Adrenal gland (tissue), 12 donors: Measurements from ENCODE around the gene LHCGR. TPM values are rescaled to one million over a fixed set of nuclear protein-coding genes. Genes with fewer than 3 reads are reported as not detected.

Experiments
- DNase-seq, 7 donors: peaks; one replicate each; pipeline ENCODE4 v3.0.0-alpha.2; 2019 to 2020
- H3K27ac ChIP-seq, 5 donors: fragments of 200-600 bp; sonication (generic) in 4 of 5; 1 replicate in 3 of 5; 2 replicates in 2 of 5; pipeline versions ENCODE4 v1.5.1 to v1.8.0; 2016 to 2020; ENCODE audit warnings: mild to moderate bottlenecking in 1 of 5
- H3K27me3 ChIP-seq: fragments of 200-600 bp; 2 replicates; pipeline ENCODE4 v1.8.0; 2021
- H3K36me3 ChIP-seq, 2 donors: fragments of 200-600 bp; replicated peaks in 1 of 2; 1 replicate in 1 of 2; 2 replicates in 1 of 2; pipeline versions ENCODE4 v1.5.1 to v1.8.0; 2018 to 2022
- H3K4me1 ChIP-seq, 2 donors: fragments of 200-600 bp; replicated peaks in 1 of 2; 1 replicate in 1 of 2; 2 replicates in 1 of 2; pipeline versions ENCODE4 v1.5.1 to v1.8.0; 2018 to 2021
- H3K4me3 ChIP-seq, 4 donors: fragments of 200-600 bp; sonication (generic) in 3 of 4; one replicate each; pipeline ENCODE4 v1.5.1; 2016 to 2018
- H3K9me3 ChIP-seq, 3 donors: fragments of 200-600 bp; sonication (generic) in 1 of 3; replicated peaks in 1 of 3; 1 replicate in 2 of 3; 2 replicates in 1 of 3; pipeline versions ENCODE4 v1.5.1 to v1.8.0; 2016 to 2021
- CTCF ChIP-seq, 6 experiments: fragments of 450-650 bp in 4 of 6; fragments of 200-600 bp in 2 of 6; sonication (generic) in 1 of 6; IDR thresholded peaks; 1 replicate in 5 of 6; 2 replicates in 1 of 6; pipeline versions ENCODE4 v1.5.1 to v1.8.0; 2016 to 2021; ENCODE audit warnings: antibody characterized with exemption in 6 of 6, mild to moderate bottlenecking in 2 of 6, moderate library complexity in 1 of 6
- POLR2A ChIP-seq, 2 donors: fragments of 450-650 bp; IDR thresholded peaks; one replicate each; pipeline ENCODE4 v1.6.1; 2017; ENCODE audit warnings: antibody characterized with exemption in 2 of 2, mild to moderate bottlenecking in 2 of 2, moderate library complexity in 1 of 2
- WGBS, 4 donors: extraction: QIAGEN DNeasy Blood & Tissue Kit in 2 of 4; methylation state at CpG; one replicate each; pipeline versions ENCODE4 v1.1.5 to v1.1.7; 2013 to 2017; 5-methylcytosine and 5-hydroxymethylcytosine counted together
- intact Hi-C, 2 donors: fragments of 100-400 bp; cut with DNase I; formaldehyde crosslinking; loops; one replicate each; pipeline versions ENCODE4 v1.14.1 to v1.15.0; 2022 to 2023
- polyA plus RNA-seq, 3 donors: library from polyadenylated mRNA; stranded (reverse); fragments of 200-250 nt in 2 of 3; fragments of 350-450 nt in 1 of 3; fragmentation: Illumina TruSeq in 1 of 3; extraction: RNeasy Lipid Tissue Mini Kit (QIAGEN cat#74804) in 1 of 3; gene quantifications; one replicate each; pipeline ENCODE4 v1.2.3, GENCODE V29; 2013 to 2014
- total RNA-seq, 9 donors: library from RNA; depleted of rRNA in 4 of 9; stranded (reverse); fragments of >200 nt in 4 of 9; fragments of 120-200 nt in 1 of 9; fragmentation: NEBNext Ultra II Directional in 1 of 9; extraction: Animal tissue kit (Norgen Biotek cat#: 25700) in 1 of 9; gene quantifications; one replicate each; pipeline versions ENCODE4 v1.1.0 to v1.2.4, GENCODE V29; 2013 to 2023
- donor health status: healthy with polysubstance abuse.
- donor health status: Bipolar disorder and iron deficiency.
- donor health status: DM: yes; HTN: yes; CAD: no.
- donor health status: DM: no; HTN: no; CAD: no.
- donor health status: DM: no; HTN: no; CAD: no.
- donor health status: DM: yes; HTN: yes; CAD: no.

Gene LHCGR
- total and polyA plus RNA-seq, 12 donors: 0.14 to 4.3 (median 1.6) TPM; not detected in 3

- no peaks in the 10 kb centered on the region for H3K4me1 ChIP-seq
- H3K27me3 ChIP-seq: no peaks in the 10 kb centered on the region
- TF ChIP-seq CTCF (IDR thresholded peaks at IDR 0.05): no peak
- no peaks in the 10 kb centered on the region for H3K36me3 ChIP-seq
- 71 to 95% (median 80%) methylated on average over 1 of the region's 1 CpG for WGBS, 4 donors
- no peaks in the 10 kb centered on the region for H3K9me3 ChIP-seq
- intact Hi-C loops: no loop called here
- H3K4me3 ChIP-seq: no peak overlapping the region
- no peak for DNase-seq
- no peak overlapping the region for H3K27ac ChIP-seq
These were observed 33.1 kb downstream of the LHCGR start for GRCh38 chr2:48722391-48722790.

- no peak overlapping the region for H3K4me3 ChIP-seq
- no peaks in the 10 kb centered on the region for H3K27me3 ChIP-seq
- no peaks in the 10 kb centered on the region for H3K36me3 ChIP-seq
- no peak overlapping the region for H3K27ac ChIP-seq
- TF ChIP-seq CTCF (IDR thresholded peaks at IDR 0.05) (no peak), POLR2A (IDR thresholded peaks at IDR 0.05) (no peak)
- no peaks in the 10 kb centered on the region for H3K4me1 ChIP-seq
- DNase-seq: no peak
- intact Hi-C loops: no loop called here
- H3K9me3 ChIP-seq: no peaks in the 10 kb centered on the region
- WGBS, 4 donors: 71 to 83% (median 72%) methylated on average over 2 of the region's 2 CpGs
These were observed 34.4 kb downstream of the LHCGR start for GRCh38 chr2:48721158-48721557.

GRCh38 chr2:48719480-48720177 is 35.9 kb downstream of the LHCGR start:
- Histone ChIP-seq H3K27me3 (no peaks in the 10 kb centered on the region), H3K27ac (no peak overlapping the region), H3K9me3 (no peaks in the 10 kb centered on the region), H3K36me3 (no peaks in the 10 kb centered on the region), H3K4me1 (no peaks in the 10 kb centered on the region), H3K4me3 (no peak overlapping the region)
- WGBS, 4 donors: 60 to 81% (median 67%) methylated on average over 3 of the region's 3 CpGs
- intact Hi-C loops: no loop called here
- no peak for TF ChIP-seq CTCF (IDR thresholded peaks at IDR 0.05)
- TF ChIP-seq POLR2A (IDR thresholded peaks at IDR 0.05): no peak
- DNase-seq: no peak

GRCh38 chr2:48717846-48718245 is 37.7 kb downstream of the LHCGR start:
- H3K27ac ChIP-seq: no peak overlapping the region
- 58 to 67% (median 63%) methylated on average over 3 of the region's 3 CpGs for WGBS, 4 donors

More at GRCh38 chr2:48717846-48718245, 37.7 kb downstream of the LHCGR start:
- Histone ChIP-seq H3K4me1 (no peaks in the 10 kb centered on the region), H3K27me3 (no peaks in the 10 kb centered on the region), H3K9me3 (no peaks in the 10 kb centered on the region), H3K36me3 (no peaks in the 10 kb centered on the region), H3K4me3 (no peak overlapping the region)
- DNase-seq: no peak
- TF ChIP-seq CTCF (IDR thresholded peaks at IDR 0.05) (no peak), POLR2A (IDR thresholded peaks at IDR 0.05) (no peak)
- intact Hi-C loops: no loop called here
